ENCODE results near the gene THSD4.

THSD4 gene

GRCh38 chr15:71761649-71762048 is 646.4 kb downstream of the THSD4 start:
- H3K27me3 ChIP-seq (ENCODE audit: insufficient read depth, low read depth): no peaks in the 10 kb centered on the region
- no peaks in the 10 kb centered on the region for H3K79me2 ChIP-seq (ENCODE audit: insufficient read depth, low read depth)
- no peak overlapping the region for H3K9ac ChIP-seq
- no peaks in the 10 kb centered on the region for H3K4me1 ChIP-seq (ENCODE audit: low read depth, poor library complexity, severe bottlenecking)
- H3K36me3 ChIP-seq (ENCODE audit: insufficient read depth): no peaks in the 10 kb centered on the region
- no peak for TF ChIP-seq CTCF (conservative IDR thresholded peaks at IDR 0.05; ENCODE audit: low read depth, low read length)
- no peak overlapping the region for H3K4me2 ChIP-seq
- H3K4me3 ChIP-seq (IDR thresholded peaks at IDR 0.05; ENCODE audit: insufficient read depth, low read depth, low read length): no peak overlapping the region
- H3K27ac ChIP-seq: no peak overlapping the region
- no peaks in the 10 kb centered on the region for H4K20me1 ChIP-seq (ENCODE audit: insufficient read depth)
- no peak overlapping the region for H2AFZ ChIP-seq (ENCODE audit: low read depth)

GRCh38 chr15:71768184-71768583 is 652.9 kb downstream of the THSD4 start:
- Histone ChIP-seq H3K9ac (no peak overlapping the region), H3K27me3 (ENCODE audit: insufficient read depth, low read depth) (no peaks in the 10 kb centered on the region), H4K20me1 (ENCODE audit: insufficient read depth) (no peaks in the 10 kb centered on the region), H3K4me1 (ENCODE audit: low read depth, poor library complexity, severe bottlenecking) (no peaks in the 10 kb centered on the region), H2AFZ (ENCODE audit: low read depth) (no peak overlapping the region), H3K4me3 (IDR thresholded peaks at IDR 0.05; ENCODE audit: insufficient read depth, low read depth, low read length) (no peak overlapping the region), H3K36me3 (ENCODE audit: insufficient read depth) (no peaks in the 10 kb centered on the region), H3K4me2 (no peak overlapping the region), H3K79me2 (ENCODE audit: insufficient read depth, low read depth) (no peaks in the 10 kb centered on the region), H3K27ac (no peak overlapping the region)
- no peak for TF ChIP-seq CTCF (conservative IDR thresholded peaks at IDR 0.05; ENCODE audit: low read depth, low read length)

GRCh38 chr15:71773206-71773859 is 658.1 kb downstream of the THSD4 start:
- no peaks in the 10 kb centered on the region for H3K36me3 ChIP-seq (ENCODE audit: insufficient read depth)
- H3K27ac ChIP-seq: no peak overlapping the region
- H3K4me1 ChIP-seq (ENCODE audit: low read depth, poor library complexity, severe bottlenecking): no peaks in the 10 kb centered on the region
- no peak overlapping the region for H3K4me3 ChIP-seq (IDR thresholded peaks at IDR 0.05; ENCODE audit: insufficient read depth, low read depth, low read length)
- H3K27me3 ChIP-seq (ENCODE audit: insufficient read depth, low read depth): no peaks in the 10 kb centered on the region
- H3K79me2 ChIP-seq (ENCODE audit: insufficient read depth, low read depth): no peaks in the 10 kb centered on the region
- H2AFZ ChIP-seq (ENCODE audit: low read depth): no peak overlapping the region
- H3K9ac ChIP-seq: no peak overlapping the region
- no peaks in the 10 kb centered on the region for H4K20me1 ChIP-seq (ENCODE audit: insufficient read depth)
- no peak for TF ChIP-seq CTCF (conservative IDR thresholded peaks at IDR 0.05; ENCODE audit: low read depth, low read length)
- no peak overlapping the region for H3K4me2 ChIP-seq

- H3K4me3 ChIP-seq (IDR thresholded peaks at IDR 0.05; ENCODE audit: insufficient read depth, low read depth, low read length): no peak overlapping the region
- no peak overlapping the region for H3K9ac ChIP-seq
- TF ChIP-seq CTCF (conservative IDR thresholded peaks at IDR 0.05; ENCODE audit: low read depth, low read length): no peak
- H3K27ac ChIP-seq: no peak overlapping the region
- H4K20me1 ChIP-seq (ENCODE audit: insufficient read depth): no peaks in the 10 kb centered on the region
- no peaks in the 10 kb centered on the region for H3K79me2 ChIP-seq (ENCODE audit: insufficient read depth, low read depth)
- peaks cover 4% of the 10 kb centered on the region for H3K4me1 ChIP-seq (ENCODE audit: low read depth, poor library complexity, severe bottlenecking)
- H3K27me3 ChIP-seq (ENCODE audit: insufficient read depth, low read depth): no peaks in the 10 kb centered on the region
- no peak overlapping the region for H2AFZ ChIP-seq (ENCODE audit: low read depth)
- H3K36me3 ChIP-seq (ENCODE audit: insufficient read depth): no peaks in the 10 kb centered on the region
- no peak overlapping the region for H3K4me2 ChIP-seq
These were observed 660.6 kb downstream of the THSD4 start for GRCh38 chr15:71775856-71776255.
